Heart left ventricle (tissue), 16 donors: ENCODE results near the gene PANX1. TPM values are rescaled to one million over a fixed set of nuclear protein-coding genes. Genes with fewer than 3 reads are reported as not detected.

Experiments
- ATAC-seq, 4 donors: fragments of 200-7000 bp; cut with Tn5 transposase; one replicate each; pipeline ENCODE4 v1.9.1; 2020 to 2022; ENCODE audit warnings: moderate library complexity in 4 of 4, mild to moderate bottlenecking in 3 of 4, moderate number of reproducible peaks in 1 of 4
- DNase-seq, 5 donors: peaks; one replicate each; pipeline ENCODE4 v3.0.0-alpha.2; 2020
- H3K27ac ChIP-seq, 12 donors: fragments of 200-600 bp; sonication (generic) in 4 of 12; one replicate each; pipeline versions ENCODE4 v1.5.0 to v1.8.0; 2016 to 2022; ENCODE audit warnings: mild to moderate bottlenecking in 2 of 12
- H3K27me3 ChIP-seq, 9 donors: fragments of 200-600 bp; sonication (generic) in 2 of 9; one replicate each; pipeline versions ENCODE4 v1.5.1 to v1.8.0; 2016 to 2022; ENCODE audit warnings: mild to moderate bottlenecking in 3 of 9
- H3K36me3 ChIP-seq, 9 donors: fragments of 200-600 bp; sonication (generic) in 2 of 9; one replicate each; pipeline versions ENCODE4 v1.5.0 to v1.8.0; 2018 to 2022; ENCODE audit warnings: mild to moderate bottlenecking in 2 of 9
- H3K4me1 ChIP-seq, 12 donors: fragments of 200-600 bp; sonication (generic) in 4 of 12; one replicate each; pipeline versions ENCODE4 v1.5.0 to v1.8.0; 2016 to 2022; ENCODE audit warnings: mild to moderate bottlenecking in 3 of 12
- H3K4me3 ChIP-seq, 12 donors: fragments of 200-600 bp; sonication (generic) in 4 of 12; one replicate each; pipeline versions ENCODE4 v1.5.0 to v1.8.0; 2017 to 2022; ENCODE audit warnings: mild to moderate bottlenecking in 9 of 12, moderate library complexity in 4 of 12
- H3K9me3 ChIP-seq, 12 donors: fragments of 200-600 bp; sonication (generic) in 4 of 12; one replicate each; pipeline versions ENCODE4 v1.5.0 to v1.8.0; 2016 to 2022; ENCODE audit warnings: mild to moderate bottlenecking in 1 of 12
- CTCF ChIP-seq, 12 donors: fragments of 200-600 bp; sonication (generic) in 4 of 12; IDR thresholded peaks; one replicate each; pipeline versions ENCODE4 v1.5.0 to v1.8.0; 2018 to 2022; ENCODE audit warnings: antibody characterized with exemption in 12 of 12, mild to moderate bottlenecking in 5 of 12
- POLR2A ChIP-seq, 2 donors: fragments of 450-650 bp; IDR thresholded peaks; one replicate each; pipeline ENCODE4 v1.6.1; 2017; ENCODE audit warnings: antibody characterized with exemption in 2 of 2, mild to moderate bottlenecking in 2 of 2, moderate library complexity in 2 of 2
- WGBS, 4 donors: extraction: QIAGEN DNeasy Blood & Tissue Kit in 2 of 4; methylation state at CpG; one replicate each; pipeline versions ENCODE4 v1.1.5 to v1.1.7; 2013 to 2018; 5-methylcytosine and 5-hydroxymethylcytosine counted together
- intact Hi-C, 10 donors: fragments of 100-400 bp; cut with DNase I; formaldehyde crosslinking; loops; one replicate each; pipeline versions ENCODE4 v1.11.1 to v1.14.2; 2022
- polyA plus RNA-seq, 2 donors: library from polyadenylated mRNA; stranded (reverse); fragments of 200-250 nt; gene quantifications; one replicate each; pipeline ENCODE4 v1.2.3, GENCODE V29; 2013
- total RNA-seq, 9 donors: library from RNA; depleted of rRNA in 2 of 9; stranded (reverse); fragments of >200 nt in 2 of 9; fragmentation: NEBNext Ultra II Directional in 3 of 9; extraction: Animal tissue kit (Norgen Biotek cat#: 25700) in 3 of 9; gene quantifications; one replicate each; pipeline versions ENCODE4 v1.1.0 to v1.2.4, GENCODE V29; 2016 to 2023
- donor health status: ischemic (EF 13 %, LVEDD 7.1; RV severe dilation, severe dysfunction).
- donor health status: healthy with polysubstance abuse.
- donor health status: DM: no; HTN: yes; CAD: no.
- donor health status: DM: no; HTN: no; CAD: no.
- donor health status: ischemic (EF 25% LVEDD 6.9; RV normal size, moderate dysfunction).
- donor health status: ischemic (EF 25% LVEDD 5.7; RV mildly dilated, moderate dysfunction).
- donor health status: healthy.
- donor health status: DM: yes; HTN: yes; CAD: no.
- donor health status: ischemic (EF 35%, LVEDD 5.7; RV mildly dilated, moderate dysfunction).
- donor health status: nonischemic (EF 11% LVEDD 7.7; RV severe dilation, severe dysfunction).
- donor health status: DM: yes; HTN: yes; CAD: no.
- donor health status: PGD.
- donor health status: ischemic (EF 29% LVEDD 5.4; RV normal size, mild dysfunction).
- donor health status: nonischemic (EF 23%, LVEDD 6.1; RV moderate dilation, normal function).

Gene PANX1
- total and polyA plus RNA-seq, 11 donors = 5.8 to 57.5 (median 18.4) TPM

DNA sequence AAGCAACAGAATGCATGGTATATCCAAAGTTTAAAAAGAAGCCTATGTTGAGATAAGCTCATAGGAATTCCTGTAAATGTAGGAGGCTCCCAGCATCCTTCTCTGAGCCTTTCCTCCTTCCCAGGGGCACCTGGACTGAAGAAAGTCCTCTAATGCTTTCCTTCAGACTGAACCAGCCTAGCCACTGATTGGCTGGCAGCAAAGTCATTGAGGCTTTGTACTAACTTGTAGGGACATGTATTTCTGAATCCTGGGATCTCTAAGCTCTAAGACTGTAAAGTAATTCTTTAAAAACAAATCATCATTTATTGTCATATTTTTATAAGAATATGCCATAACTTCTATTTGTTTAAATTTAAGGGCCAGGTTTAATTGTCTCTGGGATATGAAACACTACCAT lies 23.9 kb upstream of the PANX1 start:
- no peak overlapping the region for H3K27ac ChIP-seq
- H3K9me3 ChIP-seq = peaks cover 0 to 14% (median 0%) of the 10 kb centered on the region in 12 donors
- no peaks in the 10 kb centered on the region for H3K36me3 ChIP-seq
- no peak overlapping the region for H3K4me3 ChIP-seq
- intact Hi-C loops = no loop called here
- peaks cover 0 to 9% (median 0%) of the 10 kb centered on the region in 12 donors for H3K4me1 ChIP-seq
- ATAC-seq = no peak
- TF ChIP-seq CTCF (IDR thresholded peaks at IDR 0.05) (no peak), POLR2A (IDR thresholded peaks at IDR 0.05) (no peak)
- no peaks in the 10 kb centered on the region for H3K27me3 ChIP-seq
- DNase-seq = no peak

DNA sequence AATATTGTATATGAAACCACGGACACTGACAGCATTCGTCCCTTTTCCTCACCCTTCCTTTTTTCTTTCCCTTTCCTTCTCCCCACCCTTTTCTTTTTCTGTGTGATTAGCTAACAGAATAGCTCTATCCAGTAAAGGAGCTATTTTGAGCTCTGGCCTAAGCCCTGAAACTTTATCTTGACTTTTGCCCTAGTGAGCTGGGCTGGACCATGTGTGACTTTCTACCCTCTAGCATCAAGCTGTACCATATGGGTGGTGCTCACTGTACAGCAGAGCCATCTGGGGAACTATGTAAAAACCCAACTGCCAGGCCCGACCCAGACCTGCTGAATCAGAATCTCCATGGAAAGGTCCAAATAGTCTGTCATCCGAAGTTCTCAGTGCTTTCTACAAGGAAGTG lies 21.9 kb upstream of the PANX1 start:
- peaks cover 0 to 16% (median 0%) of the 10 kb centered on the region in 12 donors for H3K9me3 ChIP-seq
- 64 to 84% (median 71%) methylated on average over 4 of the region's 4 CpGs for WGBS, 4 donors
- DNase-seq (peak in 3 of 5 donors; percentile 33 to 43 (median 40)), ATAC-seq (peak; percentile 97 to 99 (median 97))
- no peaks in the 10 kb centered on the region for H3K36me3 ChIP-seq
- peaks cover 0 to 9% (median 0%) of the 10 kb centered on the region in 12 donors for H3K4me1 ChIP-seq
- peak overlapping the region in 10 of 12 donors; percentile 21 to 80 (median 44) for H3K27ac ChIP-seq
- no peak overlapping the region for H3K4me3 ChIP-seq
- TF ChIP-seq POLR2A (IDR thresholded peaks at IDR 0.05) (no peak), CTCF (IDR thresholded peaks at IDR 0.05) (no peak)
- intact Hi-C loops = no loop called here
- H3K27me3 ChIP-seq = no peaks in the 10 kb centered on the region

DNA sequence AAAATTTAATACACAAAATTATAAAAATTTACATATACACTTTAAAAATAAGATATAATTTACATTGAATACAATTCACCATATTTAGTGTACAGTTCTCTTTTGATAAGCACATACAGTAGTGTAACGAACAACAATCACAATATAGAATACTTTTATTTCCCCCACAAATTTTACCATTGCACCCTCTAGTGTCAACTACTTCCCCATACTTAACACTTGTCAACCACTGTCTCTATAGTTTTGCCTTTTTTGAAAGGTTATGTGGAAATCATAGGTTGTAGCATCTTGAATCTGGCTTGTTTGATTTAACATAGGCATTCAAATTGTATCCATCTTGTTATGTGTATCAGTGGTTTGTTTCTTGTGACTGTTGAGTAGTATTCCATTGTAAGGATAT lies 21.3 kb upstream of the PANX1 start:
- no peak for DNase-seq
- no peak for ATAC-seq
- H3K4me3 ChIP-seq = no peak overlapping the region
- H3K9me3 ChIP-seq = peaks cover 0 to 16% (median 0%) of the 10 kb centered on the region in 12 donors
- intact Hi-C loops = no loop called here
- H3K27ac ChIP-seq = peak overlapping the region in 2 of 12 donors; percentile 62 to 80
- TF ChIP-seq POLR2A (IDR thresholded peaks at IDR 0.05) (no peak), CTCF (IDR thresholded peaks at IDR 0.05) (peak in 1 of 12 donors; percentile 13)
- 79 to 97% (median 90%) methylated on average over 1 of the region's 1 CpG for WGBS, 4 donors
- H3K36me3 ChIP-seq = no peaks in the 10 kb centered on the region
- no peaks in the 10 kb centered on the region for H3K27me3 ChIP-seq
- peaks cover 0 to 14% (median 2%) of the 10 kb centered on the region in 12 donors for H3K4me1 ChIP-seq

DNA sequence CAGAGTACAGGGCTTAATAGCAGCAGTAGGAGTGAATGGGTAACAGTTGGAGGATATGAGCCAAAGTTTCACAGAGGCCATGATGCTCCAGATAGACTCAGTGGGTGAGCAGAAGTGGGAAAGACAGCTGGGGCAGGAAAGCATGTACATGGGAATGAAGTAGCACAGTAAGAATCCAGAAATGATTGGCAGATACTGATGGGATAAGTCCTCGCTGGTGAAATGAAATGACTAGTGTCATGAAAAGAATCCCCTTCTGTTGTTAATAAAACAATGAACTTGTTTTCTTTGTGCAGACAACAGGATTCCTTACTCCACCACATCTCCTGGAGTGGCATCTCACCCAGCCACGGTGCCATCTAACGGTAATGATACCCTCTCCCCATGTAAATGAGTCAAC lies 17.4 kb upstream of the PANX1 start:
- Histone ChIP-seq H3K27ac (peak overlapping the region in 6 of 12 donors; percentile 1 to 74 (median 31)), H3K27me3 (no peaks in the 10 kb centered on the region), H3K36me3 (no peaks in the 10 kb centered on the region), H3K9me3 (peaks cover 0 to 16% (median 0%) of the 10 kb centered on the region in 12 donors), H3K4me3 (no peak overlapping the region), H3K4me1 (peaks cover 0 to 23% (median 6%) of the 10 kb centered on the region in 12 donors)
- WGBS, 4 donors = 66 to 72% (median 69%) methylated on average over 3 of the region's 3 CpGs
- no peak for TF ChIP-seq CTCF (IDR thresholded peaks at IDR 0.05)
- no peak for TF ChIP-seq POLR2A (IDR thresholded peaks at IDR 0.05)
- intact Hi-C loops = no loop called here
- DNase-seq (no peak), ATAC-seq (no peak)
